CD4-positive, alpha-beta T cell (primary cell): ENCODE data around the gene USH1C. TPM values are rescaled to one million over a fixed set of nuclear protein-coding genes. Genes with fewer than 3 reads are reported as not detected.

ENCODE experiments used
- ATAC-seq: fragments of 200-7000 bp; cut with Tn5 transposase; one replicate; pipeline ENCODE4 v1.10.0; 2022; ENCODE audit warnings: mild to moderate bottlenecking; ENCODE audit not compliant: poor library complexity
- CTCF ChIA-PET: fragments of 350-600 bp; sonication (Branson Sonifier 250); formaldehyde crosslinking; loops from one replicate; lab custom pipeline; 2021; ENCODE audit warnings: antibody characterized with exemption, inconsistent platforms; lab: Charles Lee
- POLR2A ChIA-PET: fragments of 350-600 bp; sonication (Branson Sonifier 250); formaldehyde crosslinking; loops from one replicate; lab custom pipeline; 2021; ENCODE audit warnings: antibody characterized with exemption, inconsistent platforms; lab: Charles Lee
- DNase-seq, 14 experiments: peaks; one replicate each; pipeline ENCODE4 v3.0.0-alpha.2; 2013 to 2020; ENCODE audit warnings: mixed read lengths in 2 of 14
- H3K27ac ChIP-seq, 2 donors: one replicate each; pipeline versions ENCODE4 v1.5.1 to v1.7.0; 2013; ENCODE audit warnings: low read length in 2 of 2, low read depth in 1 of 2, mild to moderate bottlenecking in 1 of 2
- H3K27me3 ChIP-seq, 2 experiments: 1 replicate in 1 of 2; 2 replicates in 1 of 2; pipeline versions ENCODE4 v1.6.1 to v1.7.0; 2013; ENCODE audit warnings: low read length in 2 of 2, control low read depth in 1 of 2, mild to moderate bottlenecking in 1 of 2, moderate library complexity in 1 of 2; ENCODE audit not compliant: insufficient read depth in 2 of 2, control insufficient read depth in 1 of 2
- H3K36me3 ChIP-seq: one replicate; pipeline ENCODE4 v1.6.1; 2013; ENCODE audit warnings: low read length, control low read depth; ENCODE audit not compliant: insufficient read depth
- H3K4me1 ChIP-seq: one replicate; pipeline ENCODE4 v1.6.1; 2013; ENCODE audit warnings: low read length, control low read depth; ENCODE audit not compliant: insufficient read depth
- H3K4me3 ChIP-seq: one replicate; pipeline ENCODE4 v1.5.1; 2013; ENCODE audit warnings: mild to moderate bottlenecking, low read length, moderate library complexity
- H3K9me3 ChIP-seq, 2 experiments: 1 replicate in 1 of 2; 2 replicates in 1 of 2; pipeline versions ENCODE4 v1.6.1 to v1.7.0; 2013; ENCODE audit warnings: low read length in 2 of 2, mild to moderate bottlenecking in 2 of 2, control low read depth in 1 of 2, moderate library complexity in 1 of 2; ENCODE audit not compliant: control insufficient read depth in 1 of 2, insufficient read depth in 1 of 2
- H3K27ac Mint-ChIP-seq: one replicate; pipeline ENCODE4 v1.8.0; 2020; ENCODE audit warnings: mixed read lengths
- H3K27me3 Mint-ChIP-seq: one replicate; pipeline ENCODE4 v1.8.0; 2021; ENCODE audit warnings: mixed read lengths
- H3K36me3 Mint-ChIP-seq: one replicate; pipeline ENCODE4 v1.8.0; 2021; ENCODE audit warnings: low read depth, mixed read lengths
- H3K4me1 Mint-ChIP-seq: one replicate; pipeline ENCODE4 v1.8.0; 2021; ENCODE audit warnings: low read depth, mixed read lengths
- H3K4me3 Mint-ChIP-seq: one replicate; pipeline ENCODE4 v1.8.0; 2020; ENCODE audit warnings: mild to moderate bottlenecking, mixed read lengths
- H3K9me3 Mint-ChIP-seq: one replicate; pipeline ENCODE4 v1.8.0; 2020; ENCODE audit warnings: mixed read lengths
- CTCF ChIP-seq: fragments of 200-600 bp; IDR thresholded peaks from one replicate; pipeline ENCODE4 v1.8.0; 2022; ENCODE audit warnings: antibody characterized with exemption, mild to moderate bottlenecking
- intact Hi-C, 2 experiments: fragments of 100-400 bp; cut with DNase I in 1 of 2; cut with micrococcal nuclease in 1 of 2; formaldehyde crosslinking; loops; one replicate each; pipeline versions ENCODE4 v1.15.1 to v1.9.0; 2023 to 2025; cut with DNase I, micrococcal nuclease
- total RNA-seq, 174 experiments: library from RNA in 2 of 174; stranded (reverse) in 2 of 174; gene quantifications; one replicate each; pipeline ENCODE4 v1.2.3 and lab custom pipeline; 2021 to 2026

USH1C gene
- total RNA-seq, 2 experiments from 2014 or later, result not detected

GRCh38 chr11:17469998-17470397, 74.2 kb downstream of the USH1C start:
- ChIA-PET POLR2A (interaction anchor here (0.5 kb wide), 1 partner anchor 37 kb away, joined by 3 read pairs; no protein-coding TSS in a partner anchor), CTCF (no interaction called here)
- Histone ChIP-seq H3K36me3 (no peaks in the 10 kb centered on the region), H3K9me3 (no peaks in the 10 kb centered on the region), H3K4me1 (no peaks in the 10 kb centered on the region), H3K27ac (no peak overlapping the region), H3K27me3 (peaks cover 15 to 17% of the 10 kb centered on the region in 2 experiments), H3K4me3 (no peak overlapping the region)
- H3K27ac Mint-ChIP-seq, result no peak overlapping the region
- TF ChIP-seq CTCF, result no peak
- no peak overlapping the region for H3K4me3 Mint-ChIP-seq
- H3K36me3 Mint-ChIP-seq, result no peaks in the 10 kb centered on the region
- ATAC-seq (no peak), DNase-seq (no peak)
- peaks cover 35% of the 10 kb centered on the region for H3K27me3 Mint-ChIP-seq
- no peaks in the 10 kb centered on the region for H3K9me3 Mint-ChIP-seq
- intact Hi-C loops, result no loop called here
- no peaks in the 10 kb centered on the region for H3K4me1 Mint-ChIP-seq

DNA sequence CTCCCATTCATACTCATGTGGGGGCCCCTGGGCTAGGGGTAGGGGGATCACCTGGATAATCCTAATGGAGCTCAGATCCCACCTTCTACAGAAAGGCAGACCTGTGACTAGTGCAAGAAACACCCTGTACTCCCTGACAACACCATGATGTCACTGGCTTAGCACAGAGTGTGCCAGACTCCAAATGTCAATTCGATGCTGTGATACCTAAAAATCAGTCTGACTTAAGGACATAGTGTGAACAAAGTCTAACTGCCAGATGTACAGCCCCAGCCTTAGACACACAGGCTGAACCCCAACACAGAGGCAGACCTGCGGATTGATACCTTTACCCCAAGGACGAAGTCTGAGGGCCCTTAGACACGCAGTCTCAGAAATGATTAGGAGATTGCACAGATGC, 76.1 kb downstream of the USH1C start:
- H3K4me3 ChIP-seq, result no peak overlapping the region
- intact Hi-C loops, result no loop called here
- H3K36me3 Mint-ChIP-seq, result no peaks in the 10 kb centered on the region
- no peaks in the 10 kb centered on the region for H3K4me1 ChIP-seq
- peaks cover 16% of the 10 kb centered on the region for H3K27me3 Mint-ChIP-seq
- ChIA-PET POLR2A (no interaction called here), CTCF (no interaction called here)
- no peak overlapping the region for H3K27ac Mint-ChIP-seq
- no peak for TF ChIP-seq CTCF
- H3K27ac ChIP-seq, result no peak overlapping the region
- H3K27me3 ChIP-seq, result peaks cover under 1 to 6% of the 10 kb centered on the region in 2 experiments
- H3K9me3 Mint-ChIP-seq, result no peaks in the 10 kb centered on the region
- no peak overlapping the region for H3K4me3 Mint-ChIP-seq
- no peak for ATAC-seq
- H3K36me3 ChIP-seq, result no peaks in the 10 kb centered on the region
- H3K9me3 ChIP-seq, result no peaks in the 10 kb centered on the region
- no peak for DNase-seq
- H3K4me1 Mint-ChIP-seq, result no peaks in the 10 kb centered on the region

DNA sequence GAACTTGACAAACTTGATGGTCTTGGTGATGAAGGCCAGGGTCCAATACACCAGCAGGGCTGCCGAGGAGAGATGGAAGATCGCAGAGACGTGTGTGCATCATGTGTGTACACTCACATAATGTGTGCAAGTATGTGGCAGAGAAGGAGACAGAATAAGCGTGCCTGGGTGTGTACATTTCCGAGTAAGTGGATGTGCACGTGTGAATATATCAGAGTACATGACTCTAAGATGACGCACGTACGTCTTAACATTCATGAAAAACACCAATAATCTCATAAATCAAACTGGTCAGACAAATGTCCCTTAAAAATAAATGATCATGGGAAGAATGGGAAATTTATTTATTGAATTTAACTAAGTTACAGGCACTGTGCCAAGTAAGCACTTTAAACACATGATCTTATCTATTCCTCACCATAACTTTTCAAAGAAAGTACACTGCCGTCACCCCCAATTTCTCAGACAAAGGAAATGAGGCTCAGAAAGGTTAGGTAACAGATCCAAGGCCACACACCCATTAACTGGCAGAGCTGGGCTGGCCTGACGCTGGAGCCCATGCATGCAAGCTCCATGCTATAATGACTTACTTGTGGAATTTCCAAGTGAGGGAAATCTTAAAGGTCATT, 80.6 kb downstream of the USH1C start:
- no peaks in the 10 kb centered on the region for H3K9me3 ChIP-seq
- no peak overlapping the region for H3K27ac ChIP-seq
- Mint-ChIP-seq H3K27me3 (no peaks in the 10 kb centered on the region), H3K4me1 (no peaks in the 10 kb centered on the region), H3K36me3 (no peaks in the 10 kb centered on the region), H3K9me3 (no peaks in the 10 kb centered on the region), H3K4me3 (no peak overlapping the region), H3K27ac (no peak overlapping the region)
- H3K36me3 ChIP-seq, result no peaks in the 10 kb centered on the region
- ChIA-PET CTCF (no interaction called here), POLR2A (no interaction called here)
- no peaks in the 10 kb centered on the region for H3K27me3 ChIP-seq
- H3K4me3 ChIP-seq, result no peak overlapping the region
- no peak for TF ChIP-seq CTCF
- intact Hi-C loops, result no loop called here
- ATAC-seq (no peak), DNase-seq (no peak)
- H3K4me1 ChIP-seq, result no peaks in the 10 kb centered on the region
